ENCODE results near the gene KLHL41. TPM values are rescaled to one million over a fixed set of nuclear protein-coding genes. Genes with fewer than 3 reads are reported as not detected.

KLHL41 gene
- 1 to 10 TPM in 1 of 3 donors, under 1 TPM in 2; 0.45 to 1.5 (median 0.45) TPM for polyA plus RNA-seq

DNA sequence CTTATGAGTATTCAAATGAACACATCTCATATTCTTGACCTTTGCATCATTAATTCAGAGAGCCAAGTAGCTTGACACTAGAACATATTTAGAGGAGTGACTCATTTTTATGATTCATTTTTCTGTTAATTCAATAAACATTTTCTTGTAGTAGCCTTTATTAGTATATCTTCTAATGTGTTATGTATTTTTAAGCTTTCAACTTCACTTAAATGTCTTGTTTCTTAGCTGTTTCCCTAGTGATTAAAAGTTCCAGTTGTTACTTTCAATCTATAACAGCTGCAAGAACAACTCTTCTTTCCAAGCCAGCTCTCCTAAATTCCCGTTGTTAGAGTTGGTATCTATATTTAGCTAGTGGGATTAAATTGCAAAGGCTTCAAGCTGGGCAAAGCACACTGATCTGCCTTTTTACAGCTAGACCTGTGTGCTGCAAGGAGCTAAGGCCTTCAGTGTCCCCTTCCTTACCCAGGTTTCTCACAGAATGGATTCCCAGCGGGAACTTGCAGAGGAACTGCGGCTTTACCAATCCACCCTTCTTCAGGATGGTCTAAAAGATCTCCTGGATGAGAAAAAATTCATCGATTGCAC lies at the start of gene KLHL41:
TSS of gene KLHL41 (plus strand) at position 405 of the 588 bp plus-strand sequence. CDS start at position 482, 77 bp downstream.
- no peak within 1 kb of the TSS for H3K27ac ChIP-seq (ENCODE audit: low read depth, low read length)

GRCh38 chr2:169461143-169461542 lies 48.4 kb upstream of the KLHL41 start:
- no peak overlapping the region for H3K27ac ChIP-seq (ENCODE audit: low read depth, low read length)
- 72 to 86% (median 82%) methylated on average over 1 of the region's 1 CpG for WGBS, 3 donors

More for the DNA sequence above, at the start of gene KLHL41:
- 51 to 82% (median 81%) methylated on average over 4 of the region's 4 CpGs for WGBS, 3 donors

GRCh38 chr2:169462896-169463695 lies 46.4 kb upstream of the KLHL41 start:
- 44 to 46% (median 45%) methylated on average over 4 of the region's 4 CpGs for WGBS, 3 donors
- H3K27ac ChIP-seq (ENCODE audit: low read depth, low read length), result no peak overlapping the region

DNA sequence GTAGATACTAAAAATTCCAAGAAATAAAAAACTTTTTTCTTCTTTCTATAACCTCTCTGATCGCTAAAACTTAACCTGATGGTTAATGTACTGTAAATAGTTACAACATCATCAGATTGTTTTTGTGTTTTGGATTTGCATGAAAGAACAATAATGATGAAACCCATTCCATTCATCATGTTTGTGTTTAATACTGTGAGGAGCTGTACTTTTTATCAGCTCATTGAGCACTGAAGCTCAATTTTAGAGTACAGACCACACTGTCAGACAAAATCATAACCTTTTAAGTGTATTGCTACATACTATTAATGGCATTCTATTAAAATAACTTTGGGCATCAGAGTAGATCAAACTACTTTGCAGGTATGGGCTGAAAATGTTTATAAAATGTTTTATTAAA lies 45.0 kb upstream of the KLHL41 start:
- H3K27ac ChIP-seq (ENCODE audit: low read depth, low read length), result no peak overlapping the region
- WGBS, 3 donors, result 91 to 99% (median 97%) methylated on average over 1 of the region's 1 CpG

GRCh38 chr2:169464882-169465281 lies 44.6 kb upstream of the KLHL41 start:
- 34 to 79% (median 78%) methylated on average over 2 of the region's 2 CpGs for WGBS, 3 donors
- H3K27ac ChIP-seq (ENCODE audit: low read depth, low read length), result no peak overlapping the region

- H3K27ac ChIP-seq (ENCODE audit: low read depth, low read length), result no peak overlapping the region
- WGBS, 3 donors, result 93 to 100% (median 100%) methylated on average over 1 of the region's 1 CpG
These were observed 40.7 kb upstream of the KLHL41 start for GRCh38 chr2:169468841-169469240.

GRCh38 chr2:169469952-169470572 lies 39.4 kb upstream of the KLHL41 start:
- 76 to 81% (median 77%) methylated on average over 3 of the region's 3 CpGs for WGBS, 3 donors
- no peak overlapping the region for H3K27ac ChIP-seq (ENCODE audit: low read depth, low read length)

DNA sequence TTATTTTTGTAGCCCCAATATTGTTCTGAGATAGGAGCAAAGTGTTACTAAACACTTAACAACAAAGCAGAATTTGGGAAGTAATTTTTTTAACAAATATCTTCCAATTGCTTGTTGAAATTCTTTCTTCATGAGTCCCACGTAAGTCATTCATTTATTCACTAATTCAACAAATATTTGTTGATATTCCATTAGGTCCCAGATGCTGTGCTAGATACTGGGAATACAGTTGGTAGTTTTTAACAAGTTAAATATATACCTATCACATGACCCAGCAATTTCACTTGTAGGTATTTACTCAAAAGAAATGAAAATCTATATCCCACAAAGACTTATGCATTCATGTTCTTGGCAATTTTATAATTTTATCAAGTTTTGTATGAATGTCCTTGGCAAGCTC lies 37.3 kb upstream of the KLHL41 start:
- WGBS, 3 donors, result 58 to 87% (median 74%) methylated on average over 1 of the region's 1 CpG
- H3K27ac ChIP-seq (ENCODE audit: low read depth, low read length), result no peak overlapping the region

DNA sequence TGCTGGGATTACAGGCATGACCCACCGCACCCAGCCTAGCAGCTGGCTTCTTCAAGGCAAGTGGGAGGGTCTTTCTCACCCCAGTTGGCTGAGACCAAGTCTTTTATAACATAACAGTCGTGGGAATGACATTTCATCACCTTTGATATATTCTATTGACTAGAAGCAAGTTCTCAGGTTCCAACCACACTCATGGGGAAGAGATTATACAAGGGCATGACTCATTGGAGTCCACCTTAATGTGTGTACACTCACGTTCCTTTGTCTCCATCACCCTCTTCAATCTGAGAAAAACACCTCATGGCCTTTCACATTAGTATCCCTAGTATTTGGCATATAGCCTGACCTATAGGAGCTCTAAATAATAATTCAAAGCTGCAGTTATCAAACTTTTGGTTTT lies 33.0 kb upstream of the KLHL41 start:
- no peak overlapping the region for H3K27ac ChIP-seq (ENCODE audit: low read depth, low read length)
- WGBS, 3 donors, result 68 to 85% (median 82%) methylated on average over 3 of the region's 3 CpGs

DNA sequence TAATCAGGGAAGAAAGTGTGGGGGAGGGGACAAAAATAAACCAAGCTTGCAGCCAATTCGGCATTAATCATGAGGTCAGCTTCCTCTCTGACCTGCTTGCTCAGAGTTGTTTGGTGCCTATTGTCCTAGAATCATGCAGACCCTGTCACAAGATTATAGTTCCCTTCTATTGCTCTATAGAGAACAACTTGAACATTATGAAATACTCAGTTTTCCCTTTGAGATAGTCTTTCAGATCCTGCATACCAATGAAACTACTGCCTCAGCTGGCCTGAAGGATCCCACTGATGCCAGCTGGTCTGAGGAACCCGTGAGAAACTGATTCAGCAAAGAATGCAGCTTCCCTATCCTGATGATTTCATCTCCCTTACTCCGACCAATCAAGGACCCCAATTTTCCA lies 31.2 kb upstream of the KLHL41 start:
- WGBS, 3 donors, result 48 to 80% (median 53%) methylated on average over 3 of the region's 3 CpGs
- H3K27ac ChIP-seq (ENCODE audit: low read depth, low read length), result no peak overlapping the region

GRCh38 chr2:169478745-169479256 lies 30.7 kb upstream of the KLHL41 start:
- WGBS, 3 donors, result 76 to 77% (median 76%) methylated on average over 14 of the region's 14 CpGs
- H3K27ac ChIP-seq (ENCODE audit: low read depth, low read length), result no peak overlapping the region

- WGBS, 3 donors, result 0% methylated on average over 71 of the region's 71 CpGs
- no peak within 1 kb of the TSS for H3K27ac ChIP-seq (ENCODE audit: low read depth, low read length)
These were observed 30.0 kb upstream of the KLHL41 start, which contains the start of gene BBS5 for GRCh38 chr2:169479257-169480078. Gene BBS5 (plus strand): TSS chr2:169479494. CDS start chr2:169479554, 60 bp downstream.

- H3K27ac ChIP-seq (ENCODE audit: low read depth, low read length), result no peak overlapping the region
- 23 to 35% (median 34%) methylated on average over 9 of the region's 9 CpGs for WGBS, 3 donors
These were observed 29.4 kb upstream of the KLHL41 start for GRCh38 chr2:169480079-169480465.

DNA sequence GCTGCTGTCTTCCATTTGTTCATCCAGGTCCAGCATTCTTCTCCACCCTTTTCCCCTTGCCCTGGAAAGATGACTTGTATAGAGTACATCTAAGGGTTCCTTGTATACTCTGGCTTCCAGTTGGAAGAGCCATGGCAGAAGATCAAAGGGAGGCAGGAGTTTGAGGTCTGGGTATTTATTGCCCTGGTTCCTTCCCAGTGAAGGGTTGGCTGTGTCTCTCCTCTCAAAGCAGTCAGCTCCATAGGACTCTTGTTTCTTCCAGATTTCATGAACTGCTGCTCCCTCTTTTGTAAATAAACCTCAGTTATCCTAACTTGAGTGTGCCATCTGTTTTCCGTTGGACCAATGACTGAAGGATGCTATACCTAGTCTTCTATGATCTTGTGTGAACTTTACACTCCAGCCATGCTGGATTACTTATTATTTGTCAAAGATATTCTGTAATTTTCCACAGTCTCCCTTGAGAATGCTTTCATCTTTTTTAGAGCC lies 23.8 kb upstream of the KLHL41 start:
- 93 to 100% (median 97%) methylated on average over 1 of the region's 1 CpG for WGBS, 3 donors
- H3K27ac ChIP-seq (ENCODE audit: low read depth, low read length), result no peak overlapping the region

DNA sequence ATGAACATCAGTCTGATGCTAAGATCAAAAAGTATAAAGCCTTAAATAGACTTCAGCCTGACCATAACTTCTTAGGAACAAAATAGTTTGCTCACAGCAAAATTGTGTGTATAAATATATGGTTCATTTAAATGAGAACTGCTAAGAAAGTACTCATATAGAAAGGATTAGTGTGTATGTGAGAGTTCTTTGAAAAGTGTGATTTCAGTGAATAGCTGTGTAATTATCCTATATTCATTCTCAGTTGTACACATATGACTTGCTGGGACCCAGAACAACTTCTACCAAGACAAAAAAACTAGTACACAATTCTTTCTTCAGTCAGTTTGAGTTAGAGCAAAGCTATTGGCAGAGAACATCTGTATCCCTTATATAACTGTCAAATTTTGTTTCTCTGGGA lies 23.0 kb upstream of the KLHL41 start:
- no peak overlapping the region for H3K27ac ChIP-seq (ENCODE audit: low read depth, low read length)

GRCh38 chr2:169490834-169491233 lies 18.7 kb upstream of the KLHL41 start:
- no peak overlapping the region for H3K27ac ChIP-seq (ENCODE audit: low read depth, low read length)

- no peak overlapping the region for H3K27ac ChIP-seq (ENCODE audit: low read depth, low read length)
These were observed 18.1 kb upstream of the KLHL41 start for GRCh38 chr2:169491378-169491777.

DNA sequence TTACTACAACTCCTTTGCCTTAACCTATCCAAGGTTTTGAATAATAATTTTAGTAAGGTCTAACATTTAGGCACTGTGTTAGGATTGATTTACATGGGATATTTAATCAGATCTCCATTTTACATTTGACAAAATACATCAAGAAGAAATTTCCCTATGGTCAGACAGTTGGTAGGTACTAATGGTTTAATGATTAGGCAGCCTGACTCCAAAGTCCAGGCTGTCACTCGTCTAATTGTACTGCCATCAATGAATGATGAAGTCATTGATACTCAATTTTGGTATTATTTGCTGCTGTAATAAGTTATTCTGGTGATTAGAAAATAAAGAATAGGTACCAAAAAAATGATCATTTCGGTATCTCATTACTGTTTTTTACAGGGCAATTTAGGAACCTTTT lies 16.1 kb upstream of the KLHL41 start:
- 74 to 94% (median 89%) methylated on average over 2 of the region's 2 CpGs for WGBS, 3 donors
- H3K27ac ChIP-seq (ENCODE audit: low read depth, low read length), result no peak overlapping the region
